ENCODE data around the gene PTBP3.
"Not testable (repeated sequence)": the region's sequence is repeated elsewhere in the genome, so short reads cannot be mapped to it uniquely, and the experiment has no call there.

Gene PTBP3

GRCh38 chr9:112267086-112267485 lies 66.3 kb downstream of the PTBP3 start:
- DNase-seq, result not testable (repeated sequence)

- no peak for DNase-seq
Observed at GRCh38 chr9:112265391-112265790, 68.0 kb downstream of the PTBP3 start.

GRCh38 chr9:112262577-112262976 lies 70.8 kb downstream of the PTBP3 start:
- DNase-seq, result no peak

- no peak for DNase-seq
Observed at GRCh38 chr9:112261133-112261532, 72.3 kb downstream of the PTBP3 start.

GRCh38 chr9:112258106-112258505 lies 75.3 kb downstream of the PTBP3 start:
- DNase-seq, result no peak

GRCh38 chr9:112252194-112252593 lies 81.2 kb downstream of the PTBP3 start:
- DNase-seq, result no peak

DNA sequence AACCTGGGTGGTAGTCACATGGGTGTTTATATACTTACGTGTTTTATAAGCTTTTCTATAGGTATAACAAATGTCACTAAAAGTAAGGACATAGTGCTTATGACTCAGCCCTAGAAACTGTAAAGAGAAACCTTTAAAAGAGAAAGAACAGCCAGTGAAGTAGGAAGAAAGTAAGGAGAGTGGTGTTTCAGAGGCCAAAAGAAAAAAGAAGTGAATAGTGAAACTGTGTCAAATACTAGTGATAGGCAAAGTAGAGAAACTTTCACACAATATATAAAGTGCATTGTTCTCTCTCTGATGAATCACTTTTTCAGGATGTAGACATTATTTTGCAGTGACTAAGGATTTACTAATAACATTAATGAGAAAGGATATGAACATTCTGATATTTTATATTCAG lies 84.1 kb downstream of the PTBP3 start:
- no peak for DNase-seq

DNA sequence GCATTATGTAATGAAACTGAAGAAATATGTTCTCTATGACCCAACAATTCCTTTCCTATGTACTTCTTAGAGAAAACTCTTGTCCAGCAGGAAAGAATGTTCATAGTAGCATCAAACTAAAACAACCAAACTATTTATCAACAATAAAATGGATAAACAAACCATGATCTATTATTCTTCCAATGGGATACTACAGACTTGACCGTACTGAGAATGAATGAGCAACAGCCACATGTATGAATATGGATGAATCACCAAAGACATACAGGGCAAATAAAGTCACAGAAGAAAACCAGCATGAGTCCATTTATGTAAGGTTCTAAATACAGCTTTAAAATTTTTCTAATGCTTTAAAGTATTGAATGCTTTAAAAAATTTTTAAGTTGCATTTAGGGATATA lies 84.7 kb downstream of the PTBP3 start:
- no peak for DNase-seq

DNA sequence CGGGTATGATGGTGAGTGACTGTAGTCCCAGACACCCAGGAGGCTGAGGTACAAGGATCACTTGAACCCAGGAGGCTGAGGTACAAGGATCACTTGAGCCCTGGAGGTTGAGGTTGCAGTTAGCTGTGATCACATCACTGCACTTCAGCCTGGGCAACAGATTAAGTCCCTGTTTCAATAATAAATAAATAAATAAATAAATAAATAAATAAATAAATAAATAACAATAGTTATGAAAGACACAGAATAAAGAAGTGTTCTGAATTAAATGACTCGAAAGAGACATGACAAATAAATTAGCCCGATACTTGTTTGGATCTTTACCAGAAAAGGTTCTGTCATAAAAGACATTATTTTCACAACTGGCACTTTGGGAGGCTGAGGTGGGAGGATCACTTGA lies 86.3 kb downstream of the PTBP3 start:
- DNase-seq, result no peak

GRCh38 chr9:112245126-112245525 lies 88.3 kb downstream of the PTBP3 start:
- no peak for DNase-seq

- no peak for DNase-seq
Observed at GRCh38 chr9:112242147-112242804, 91.1 kb downstream of the PTBP3 start.

GRCh38 chr9:112241491-112241890 lies 91.9 kb downstream of the PTBP3 start:
- DNase-seq, result no peak

DNA sequence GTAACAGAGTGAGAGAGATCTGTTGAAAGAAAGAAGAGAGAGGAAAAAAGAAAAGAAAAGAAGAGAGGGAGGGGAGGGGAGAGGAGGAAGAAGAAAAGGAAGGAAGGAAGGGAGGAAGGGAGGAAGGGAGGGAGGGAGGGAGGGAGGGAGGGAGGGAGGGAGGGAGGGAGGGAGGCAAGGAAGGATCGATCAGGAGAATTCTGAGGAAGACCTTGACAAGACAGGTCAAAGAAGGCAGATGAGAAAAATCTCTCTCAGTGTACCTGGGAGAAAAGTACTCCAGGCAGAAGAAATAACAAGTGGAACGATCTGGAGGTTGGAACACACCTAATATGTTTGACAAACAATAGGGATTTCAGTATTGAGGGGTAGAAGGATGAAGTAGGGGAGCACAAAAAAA lies 93.7 kb downstream of the PTBP3 start:
- no peak for DNase-seq

DNA sequence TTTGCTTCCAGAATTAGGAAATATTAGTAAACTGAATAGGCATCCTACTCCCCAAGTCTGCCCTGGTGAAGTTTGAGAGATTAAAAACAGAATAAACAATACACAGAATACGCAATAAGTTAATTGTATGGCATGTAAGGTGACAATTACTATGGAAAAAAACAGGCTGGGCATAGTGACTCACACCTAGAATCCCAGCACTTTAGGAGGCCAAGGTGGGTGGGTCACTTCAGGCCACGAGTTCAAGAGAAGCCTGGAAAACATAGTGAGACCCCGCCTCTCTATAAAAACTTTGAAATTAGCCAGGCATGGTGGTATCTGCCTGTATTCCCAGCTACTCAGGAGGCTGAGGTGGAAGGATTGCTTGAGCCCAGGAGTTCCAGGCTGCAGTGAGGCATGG lies 94.1 kb downstream of the PTBP3 start:
- no peak for DNase-seq

GRCh38 chr9:112234779-112235178 lies 98.6 kb downstream of the PTBP3 start:
- DNase-seq, result no peak

DNA sequence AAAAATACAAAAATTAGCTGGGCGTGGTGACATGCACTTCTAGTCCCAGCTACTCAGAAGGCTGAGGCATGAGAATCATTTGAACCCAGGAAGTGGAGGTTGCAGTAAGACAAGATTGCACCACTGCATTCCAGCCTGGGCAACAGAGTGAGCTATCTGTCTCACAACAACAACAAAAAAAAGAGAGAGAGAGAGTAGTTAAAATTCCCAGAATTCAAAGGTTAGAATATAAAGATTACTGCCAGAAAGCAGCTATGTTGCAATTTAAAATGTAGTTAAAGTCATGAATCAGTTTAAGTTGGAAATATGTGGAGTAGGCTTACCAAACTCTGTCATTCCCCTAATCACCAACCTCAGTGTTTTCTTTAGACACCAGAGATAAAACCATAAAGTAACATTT lies 99.7 kb downstream of the PTBP3 start:
- DNase-seq, result no peak

DNA sequence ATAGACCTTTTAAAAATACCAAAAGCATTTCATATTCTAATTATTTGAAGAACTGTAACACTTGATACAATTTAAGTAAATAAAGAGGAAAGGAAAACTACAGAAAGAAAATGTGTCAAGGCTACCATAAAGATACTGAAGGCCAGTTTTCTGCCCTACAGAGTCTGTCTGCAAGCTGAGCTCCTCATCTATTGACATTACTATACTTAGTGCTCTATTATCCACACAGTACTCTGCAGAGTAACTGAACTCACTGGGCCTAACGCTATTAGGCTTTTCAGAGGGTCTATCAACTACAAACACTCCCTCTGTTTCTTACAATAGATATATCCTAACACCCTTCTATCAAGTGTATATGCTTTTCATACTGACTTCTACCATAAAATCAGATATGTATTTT lies 101.2 kb downstream of the PTBP3 start:
- DNase-seq, result no peak

DNA sequence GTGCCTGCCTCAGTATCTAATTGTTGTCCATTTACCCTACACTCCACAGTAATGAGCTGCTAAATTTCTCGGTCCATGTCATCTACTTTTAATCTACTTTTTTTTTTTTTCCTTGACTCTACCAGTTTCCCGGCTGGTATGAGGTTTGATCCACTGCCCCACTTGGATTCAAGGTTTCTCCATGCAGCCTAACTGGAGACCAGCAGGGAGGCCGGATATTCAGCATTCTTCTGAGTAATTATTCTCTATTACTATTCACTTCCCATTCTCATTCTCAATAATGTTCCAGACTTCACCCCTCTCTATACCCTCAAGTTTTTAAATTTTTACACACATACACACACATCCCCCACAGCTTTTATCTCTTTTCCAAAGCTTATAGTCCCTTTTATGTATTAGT lies 107.3 kb downstream of the PTBP3 start:
- DNase-seq, result no peak

DNA sequence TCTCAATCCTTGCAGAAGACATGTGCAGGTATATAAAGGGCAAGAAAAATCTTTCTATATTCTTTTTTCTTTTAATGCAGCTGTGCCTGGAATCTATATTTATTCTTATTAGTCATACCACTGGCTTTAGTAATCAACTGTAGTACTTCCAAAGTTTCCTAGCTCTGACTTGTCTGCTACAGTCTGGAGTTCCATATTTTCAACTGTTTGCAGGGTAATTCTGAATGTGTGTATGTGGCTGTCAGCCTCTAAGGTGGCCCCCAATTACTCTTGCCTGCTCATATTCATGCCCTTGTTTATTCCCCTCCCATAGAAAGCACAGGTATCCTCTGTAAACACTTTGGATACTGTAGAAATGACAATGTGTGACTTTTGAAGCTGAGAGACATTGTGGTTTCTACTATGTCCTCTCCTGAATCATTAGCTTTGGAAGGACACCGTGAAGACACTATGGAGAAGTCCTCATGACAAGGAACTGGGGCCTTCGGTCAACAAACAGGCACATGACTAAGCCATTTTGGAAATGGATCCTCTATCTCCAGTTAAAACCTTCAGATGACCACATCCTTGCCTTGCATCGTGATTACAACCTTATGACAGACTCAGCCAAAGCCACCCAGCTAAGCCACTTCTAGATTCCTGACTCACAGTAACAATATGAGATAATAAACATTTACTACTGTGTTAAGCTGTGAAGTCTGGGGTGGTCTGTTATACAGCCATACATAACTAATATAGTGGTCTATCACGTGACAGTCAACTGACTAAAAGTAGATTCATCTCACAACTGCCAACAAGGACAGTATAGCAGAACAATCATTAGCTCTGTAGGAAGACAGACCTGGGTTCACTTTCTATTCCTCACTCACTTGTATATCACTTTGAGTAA lies 108.8 kb downstream of the PTBP3 start:
- no peak for DNase-seq

DNA sequence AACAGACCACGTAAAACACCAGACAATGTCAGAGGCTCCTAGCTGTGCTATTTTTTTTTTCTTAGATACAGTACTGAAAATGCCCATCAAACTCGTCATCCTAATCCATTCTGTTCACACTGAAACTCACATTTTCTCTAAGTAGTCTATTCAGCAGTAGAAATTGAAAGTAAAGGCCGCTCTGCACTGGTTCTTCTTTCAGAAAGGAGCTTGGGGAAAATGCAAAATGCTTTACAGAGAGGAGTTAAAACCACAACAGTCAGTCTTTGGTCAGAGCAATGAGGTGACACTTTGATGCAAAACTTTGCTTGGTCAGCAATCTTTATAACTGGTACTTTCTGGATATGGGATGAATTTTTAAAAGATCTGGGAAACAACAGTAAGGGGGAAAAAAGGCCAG lies 114.5 kb downstream of the PTBP3 start:
- DNase-seq, result no peak

GRCh38 chr9:112212926-112213325 lies 120.5 kb downstream of the PTBP3 start:
- no peak for DNase-seq

DNA sequence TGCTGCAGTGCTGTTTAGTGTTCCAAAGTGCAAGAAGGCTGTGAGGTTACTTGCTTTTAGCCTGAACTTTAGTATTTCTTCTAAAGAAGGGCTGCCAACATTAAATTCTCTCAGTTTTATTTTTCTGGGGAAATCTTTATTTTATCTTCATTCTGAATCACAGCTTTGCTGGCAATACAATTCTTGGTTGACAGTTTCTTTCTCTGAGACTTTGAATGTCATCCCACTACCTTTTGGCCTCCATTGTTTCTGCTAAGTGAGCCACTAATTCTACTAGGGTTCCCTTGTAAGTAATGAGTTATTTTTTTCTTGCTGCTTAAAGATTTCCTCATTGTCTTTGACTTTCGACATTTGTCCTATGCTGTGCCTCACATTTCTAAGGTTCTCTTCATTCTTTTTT lies 126.0 kb downstream of the PTBP3 start:
- DNase-seq, result no peak

DNA sequence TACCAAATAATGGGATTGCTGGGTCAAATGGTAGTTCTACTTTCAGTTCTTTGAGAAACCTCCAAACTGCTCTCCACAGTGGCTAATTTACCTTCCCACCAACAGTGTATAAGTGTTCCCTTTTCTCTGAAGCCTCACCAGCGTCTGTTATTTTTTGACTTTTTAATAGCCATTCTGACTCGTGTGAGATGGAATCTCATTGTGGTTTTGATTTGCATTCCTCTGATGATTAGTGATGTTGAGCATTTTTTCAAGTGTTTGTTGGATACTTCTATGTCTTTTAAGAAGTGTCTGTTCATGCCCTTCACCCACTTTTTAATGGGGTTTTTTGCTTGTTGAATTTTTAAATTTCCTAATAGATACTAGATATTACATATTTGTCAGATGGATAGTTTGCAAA lies 129.9 kb downstream of the PTBP3 start:
- DNase-seq, result no peak

- DNase-seq, result no peak
Observed at GRCh38 chr9:112200711-112201110, 132.7 kb downstream of the PTBP3 start.

DNA sequence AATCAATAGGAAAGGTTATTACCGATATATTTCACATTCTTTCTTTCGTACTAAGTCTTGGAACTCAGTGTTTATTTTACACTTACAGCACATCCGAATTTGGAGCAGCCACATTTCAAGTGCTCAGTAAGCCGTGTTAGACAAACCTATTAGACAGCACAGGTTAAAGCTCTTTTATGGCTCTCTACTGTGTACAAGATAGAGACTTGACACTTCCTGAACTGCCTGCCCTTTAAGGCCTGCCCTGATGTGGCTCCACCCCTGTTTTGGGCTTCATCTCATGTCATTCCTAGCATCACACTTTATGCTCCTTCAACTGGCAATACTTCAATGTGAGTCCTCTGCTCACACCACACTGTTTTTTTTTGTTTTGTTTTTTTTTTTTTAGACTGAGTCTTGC lies 134.8 kb downstream of the PTBP3 start:
- DNase-seq, result no peak

Data from NCI-H748 treated with DMSO at 0.1 percent for 48 hours (cell line).